ENCODE data around the gene MMP24OS. TPM values are rescaled to one million over a fixed set of nuclear protein-coding genes. Genes with fewer than 3 reads are reported as not detected.

Gene MMP24OS
- total and polyA plus RNA-seq, 2 experiments from 2014 or later = 19.0 to 58.5 TPM

DNA sequence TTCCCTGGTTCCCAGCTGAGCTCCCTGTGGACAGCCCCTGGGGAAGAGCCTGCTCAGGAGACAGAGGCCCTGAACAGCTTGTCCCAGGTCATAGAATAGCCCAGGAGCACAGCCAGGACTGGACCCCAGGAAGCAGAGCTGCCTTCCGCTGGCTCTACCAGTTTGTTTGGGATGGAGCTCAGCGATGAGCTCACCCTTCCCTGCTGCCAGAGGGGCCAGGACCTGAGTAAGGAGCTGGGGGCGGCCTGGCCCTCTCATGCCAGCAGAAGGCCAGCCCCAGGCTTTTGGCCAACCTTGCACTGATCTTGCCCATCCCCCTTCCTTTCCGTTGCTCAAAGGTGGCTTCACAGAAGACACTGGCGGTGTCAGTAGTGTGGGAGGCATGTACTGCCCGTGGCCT is 17.5 kb downstream of the MMP24OS start:
- H3K9me2 ChIP-seq (replicated peaks; ENCODE audit: insufficient read depth) = no peaks in the 10 kb centered on the region
- no peaks in the 10 kb centered on the region for H3K79me2 ChIP-seq
- no peak overlapping the region for H2AFZ ChIP-seq
- no peak overlapping the region for H3K27ac ChIP-seq
- TF ChIP-seq, protein P1, sequence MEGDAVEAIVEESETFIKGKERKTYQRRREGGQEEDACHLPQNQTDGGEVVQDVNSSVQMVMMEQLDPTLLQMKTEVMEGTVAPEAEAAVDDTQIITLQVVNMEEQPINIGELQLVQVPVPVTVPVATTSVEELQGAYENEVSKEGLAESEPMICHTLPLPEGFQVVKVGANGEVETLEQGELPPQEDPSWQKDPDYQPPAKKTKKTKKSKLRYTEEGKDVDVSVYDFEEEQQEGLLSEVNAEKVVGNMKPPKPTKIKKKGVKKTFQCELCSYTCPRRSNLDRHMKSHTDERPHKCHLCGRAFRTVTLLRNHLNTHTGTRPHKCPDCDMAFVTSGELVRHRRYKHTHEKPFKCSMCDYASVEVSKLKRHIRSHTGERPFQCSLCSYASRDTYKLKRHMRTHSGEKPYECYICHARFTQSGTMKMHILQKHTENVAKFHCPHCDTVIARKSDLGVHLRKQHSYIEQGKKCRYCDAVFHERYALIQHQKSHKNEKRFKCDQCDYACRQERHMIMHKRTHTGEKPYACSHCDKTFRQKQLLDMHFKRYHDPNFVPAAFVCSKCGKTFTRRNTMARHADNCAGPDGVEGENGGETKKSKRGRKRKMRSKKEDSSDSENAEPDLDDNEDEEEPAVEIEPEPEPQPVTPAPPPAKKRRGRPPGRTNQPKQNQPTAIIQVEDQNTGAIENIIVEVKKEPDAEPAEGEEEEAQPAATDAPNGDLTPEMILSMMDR (IDR thresholded peaks at IDR 0.05; ENCODE audit: poor library complexity) = no peak
- TF ChIP-seq EZH2phosphoT487 (IDR thresholded peaks at IDR 0.05; ENCODE audit: low read depth, severe bottlenecking, unreplicated experiment) (no peak), EZH2 (IDR thresholded peaks at IDR 0.05; ENCODE audit: borderline replicate concordance) (no peak)
- no peaks in the 10 kb centered on the region for H3K36me3 ChIP-seq (replicated peaks; ENCODE audit: insufficient read depth, low read depth)
- H3K27me3 ChIP-seq = no peaks in the 10 kb centered on the region
- peaks cover 23% of the 10 kb centered on the region for H3K4me1 ChIP-seq (ENCODE audit: insufficient read depth)
- H3K4me2 ChIP-seq = no peak overlapping the region
- 91% methylated on average over 6 of the region's 6 CpGs for WGBS (ENCODE audit: low lambda C conversion rate, missing lambda C conversion rate)
- no peaks in the 10 kb centered on the region for H3K9me3 ChIP-seq (ENCODE audit: low read depth)
- H3K4me3 ChIP-seq = no peak overlapping the region
- DNase-seq (ENCODE audit: low spot score) = no peak
- no peaks in the 10 kb centered on the region for H4K20me1 ChIP-seq (ENCODE audit: insufficient read depth, poor library complexity, severe bottlenecking)

DNA sequence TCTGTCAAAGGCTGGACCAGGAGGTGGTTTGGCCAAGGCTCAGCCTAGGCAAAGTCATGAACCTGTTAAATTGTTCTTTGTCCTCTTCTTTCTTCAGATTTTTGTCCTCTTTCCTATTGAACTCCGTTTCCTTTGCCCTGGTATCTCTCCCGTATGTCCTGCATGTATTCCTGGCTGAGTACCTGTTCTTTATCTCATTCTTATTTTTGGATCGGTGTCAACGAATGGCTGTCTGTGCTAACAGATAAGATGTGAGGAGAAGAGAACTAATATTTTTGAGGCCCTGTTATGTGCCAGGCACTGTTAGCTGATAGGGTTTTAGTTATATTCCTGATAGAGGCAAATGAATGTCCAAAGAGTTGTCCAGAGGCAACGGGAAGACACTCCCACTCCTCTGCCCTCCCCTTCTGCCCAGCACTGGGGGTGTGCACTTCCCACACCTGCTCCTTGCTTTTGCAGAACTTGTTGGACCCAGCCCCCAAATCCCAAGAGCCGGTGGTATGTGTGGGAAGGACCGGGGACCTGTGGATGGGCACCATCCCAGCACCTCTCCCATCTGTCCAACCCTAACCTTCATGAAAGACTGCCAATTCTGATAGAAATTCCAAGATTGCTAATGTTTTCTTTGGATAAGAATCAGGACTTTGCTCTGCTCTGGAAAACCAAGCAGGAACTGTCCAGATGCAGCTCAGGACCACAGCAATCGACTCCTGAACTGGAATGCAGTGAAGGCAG is 20.6 kb downstream of the MMP24OS start:
- no peak for TF ChIP-seq EZH2phosphoT487 (IDR thresholded peaks at IDR 0.05; ENCODE audit: low read depth, severe bottlenecking, unreplicated experiment)
- TF ChIP-seq, protein P1 (IDR thresholded peaks at IDR 0.05; ENCODE audit: poor library complexity) = no peak
- TF ChIP-seq EZH2 (IDR thresholded peaks at IDR 0.05; ENCODE audit: borderline replicate concordance) = no peak
- no peak overlapping the region for H2AFZ ChIP-seq
- no peaks in the 10 kb centered on the region for H3K79me2 ChIP-seq
- H3K4me3 ChIP-seq = no peak overlapping the region
- H3K9me3 ChIP-seq (ENCODE audit: low read depth) = no peaks in the 10 kb centered on the region
- 74% methylated on average over 8 of the region's 8 CpGs for WGBS (ENCODE audit: low lambda C conversion rate, missing lambda C conversion rate)
- no peak overlapping the region for H3K27ac ChIP-seq
- no peaks in the 10 kb centered on the region for H3K27me3 ChIP-seq
- no peaks in the 10 kb centered on the region for H3K9me2 ChIP-seq (replicated peaks; ENCODE audit: insufficient read depth)
- H3K36me3 ChIP-seq (replicated peaks; ENCODE audit: insufficient read depth, low read depth) = no peaks in the 10 kb centered on the region
- peaks cover 2% of the 10 kb centered on the region for H3K4me1 ChIP-seq (ENCODE audit: insufficient read depth)
- no peak for DNase-seq (ENCODE audit: low spot score)
- no peak overlapping the region for H3K4me2 ChIP-seq
- no peaks in the 10 kb centered on the region for H4K20me1 ChIP-seq (ENCODE audit: insufficient read depth, poor library complexity, severe bottlenecking)

DNA sequence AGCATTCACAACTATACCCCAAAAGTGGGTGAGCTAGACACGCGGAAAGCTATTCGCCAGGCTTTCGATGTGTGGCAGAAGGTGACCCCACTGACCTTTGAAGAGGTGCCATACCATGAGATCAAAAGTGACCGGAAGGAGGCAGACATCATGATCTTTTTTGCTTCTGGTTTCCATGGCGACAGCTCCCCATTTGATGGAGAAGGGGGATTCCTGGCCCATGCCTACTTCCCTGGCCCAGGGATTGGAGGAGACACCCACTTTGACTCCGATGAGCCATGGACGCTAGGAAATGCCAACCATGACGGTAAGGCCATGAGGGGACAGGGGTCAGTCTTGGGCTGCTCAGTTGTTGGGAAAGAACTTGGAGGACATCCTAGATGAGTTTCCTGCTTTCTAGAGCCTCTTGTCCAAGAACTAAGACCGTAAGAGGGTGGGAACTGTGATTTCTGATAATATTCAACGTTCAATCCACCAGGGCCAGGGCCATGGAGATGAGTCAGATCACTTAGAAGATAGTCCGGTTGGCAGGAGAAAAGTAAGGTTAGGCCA is 23.4 kb downstream of the MMP24OS start:
- Histone ChIP-seq H3K27me3 (no peaks in the 10 kb centered on the region), H4K20me1 (ENCODE audit: insufficient read depth, poor library complexity, severe bottlenecking) (no peaks in the 10 kb centered on the region), H3K79me2 (no peaks in the 10 kb centered on the region), H3K4me2 (no peak overlapping the region), H2AFZ (no peak overlapping the region), H3K9me2 (replicated peaks; ENCODE audit: insufficient read depth) (no peaks in the 10 kb centered on the region), H3K9me3 (ENCODE audit: low read depth) (no peaks in the 10 kb centered on the region), H3K27ac (no peak overlapping the region), H3K4me3 (no peak overlapping the region), H3K36me3 (replicated peaks; ENCODE audit: insufficient read depth, low read depth) (no peaks in the 10 kb centered on the region), H3K4me1 (ENCODE audit: insufficient read depth) (no peaks in the 10 kb centered on the region)
- DNase-seq (ENCODE audit: low spot score) = no peak
- 95% methylated on average over 12 of the region's 12 CpGs for WGBS (ENCODE audit: low lambda C conversion rate, missing lambda C conversion rate)
- TF ChIP-seq EZH2 (IDR thresholded peaks at IDR 0.05; ENCODE audit: borderline replicate concordance) (no peak), EZH2phosphoT487 (IDR thresholded peaks at IDR 0.05; ENCODE audit: low read depth, severe bottlenecking, unreplicated experiment) (no peak)
- TF ChIP-seq, protein P1 (IDR thresholded peaks at IDR 0.05; ENCODE audit: poor library complexity) = no peak
